Measurements from ENCODE around the gene PRKCE.
"Not testable (repeated sequence)": the region's sequence is repeated elsewhere in the genome, so short reads cannot be mapped to it uniquely, and the experiment has no call there.

The PRKCE gene

GRCh38 chr2:46184794-46185583, 533.5 kb downstream of the PRKCE start:
- no peak for DNase-seq

GRCh38 chr2:46187112-46187618, 535.7 kb downstream of the PRKCE start:
- DNase-seq: no peak

GRCh38 chr2:46188041-46188716, 536.7 kb downstream of the PRKCE start:
- DNase-seq: no peak

GRCh38 chr2:46193356-46193755, 541.9 kb downstream of the PRKCE start:
- no peak for DNase-seq

- no peak for DNase-seq
These were observed 542.4 kb downstream of the PRKCE start for GRCh38 chr2:46193855-46194254.

GRCh38 chr2:46194856-46195255, 543.4 kb downstream of the PRKCE start:
- no peak for DNase-seq

- DNase-seq: no peak
These were observed 544.3 kb downstream of the PRKCE start for GRCh38 chr2:46195819-46196218.

- no peak for DNase-seq
These were observed 545.5 kb downstream of the PRKCE start for GRCh38 chr2:46196871-46197462.

- no peak for DNase-seq
These were observed 546.2 kb downstream of the PRKCE start for GRCh38 chr2:46197672-46198071.

- no peak for DNase-seq
These were observed 546.8 kb downstream of the PRKCE start for GRCh38 chr2:46198164-46198883.

- no peak for DNase-seq
These were observed 547.5 kb downstream of the PRKCE start for GRCh38 chr2:46198966-46199365.

GRCh38 chr2:46200100-46200690, 548.7 kb downstream of the PRKCE start:
- no peak for DNase-seq

- DNase-seq: no peak
These were observed 549.6 kb downstream of the PRKCE start for GRCh38 chr2:46200861-46201605.

GRCh38 chr2:46202453-46202852, 551.0 kb downstream of the PRKCE start:
- DNase-seq: no peak

- DNase-seq: no peak
These were observed 551.5 kb downstream of the PRKCE start for GRCh38 chr2:46202987-46203386.

- DNase-seq: not testable (repeated sequence)
These were observed 552.2 kb downstream of the PRKCE start for GRCh38 chr2:46203636-46204035.

- DNase-seq: no peak
These were observed 556.1 kb downstream of the PRKCE start for GRCh38 chr2:46207591-46207990.

- DNase-seq: no peak
These were observed 557.3 kb downstream of the PRKCE start for GRCh38 chr2:46208766-46209165.

GRCh38 chr2:46210063-46210462, 558.6 kb downstream of the PRKCE start:
- no peak for DNase-seq

GRCh38 chr2:46211461-46211860, 560.0 kb downstream of the PRKCE start:
- DNase-seq: no peak

GRCh38 chr2:46213906-46214305, 562.4 kb downstream of the PRKCE start:
- DNase-seq: no peak

GRCh38 chr2:46216213-46216612, 564.7 kb downstream of the PRKCE start:
- DNase-seq: no peak
